HepG2 (cell line): ENCODE results near the gene RIPOR1. TPM values are rescaled to one million over a fixed set of nuclear protein-coding genes. Genes with fewer than 3 reads are reported as not detected.

Experiments used
- CBX5 ChIP-seq: sonication (generic); formaldehyde crosslinking; IDR thresholded peaks from 2 replicates; pipeline ENCODE4 v1.4.0; 2020; ENCODE audit warnings: missing genetic modification reagents, borderline replicate concordance
- CC2D1A ChIP-seq: sonication (generic); formaldehyde crosslinking; IDR thresholded peaks from 2 replicates; pipeline ENCODE4 v1.8.1; 2023; ENCODE audit warnings: mild to moderate bottlenecking, missing genetic modification reagents
- DZIP1 ChIP-seq: sonication (generic); formaldehyde crosslinking; IDR thresholded peaks from 2 replicates; pipeline ENCODE4 v1.5.0; 2020; ENCODE audit warnings: mild to moderate bottlenecking, missing genetic modification reagents
- FOXJ3 ChIP-seq: sonication (generic); formaldehyde crosslinking; IDR thresholded peaks from 2 replicates; pipeline ENCODE4 v1.4.0; 2020; ENCODE audit warnings: missing genetic modification reagents, mild to moderate bottlenecking, borderline replicate concordance
- FOXK1 ChIP-seq: sonication (generic); formaldehyde crosslinking; IDR thresholded peaks from 2 replicates; pipeline ENCODE4 v1.4.0; 2020; ENCODE audit warnings: low read depth, missing genetic modification reagents, borderline replicate concordance
- HNRNPL ChIP-seq: fragments of 200-400 bp; formaldehyde crosslinking; IDR thresholded peaks from 2 replicates; pipeline ENCODE4 v1.6.1; 2017; ENCODE audit warnings: mild to moderate bottlenecking, low read depth, low read length
- KLF13 ChIP-seq: sonication (generic); formaldehyde crosslinking; IDR thresholded peaks from 2 replicates; pipeline ENCODE4 v1.4.0; 2020; ENCODE audit warnings: mild to moderate bottlenecking, missing genetic modification reagents
- MBNL3 ChIP-seq: fragments of 250-450 bp; sonication (Bioruptor Pico); conservative IDR thresholded peaks from 2 replicates; pipeline ENCODE4 v1.8.0; 2022; ENCODE audit warnings: mild to moderate bottlenecking, inconsistent platforms
- NR2F2 ChIP-seq: IDR thresholded peaks from 2 replicates; pipeline ENCODE4 v1.6.1; 2012; ENCODE audit warnings: low read depth, inconsistent platforms, borderline replicate concordance
- SIN3A ChIP-seq: IDR thresholded peaks from 2 replicates; pipeline ENCODE4 v1.6.1; 2011; ENCODE audit warnings: low read depth, mild to moderate bottlenecking, control low read depth, low read length, borderline replicate concordance
- SNRNP70 ChIP-seq: fragments of 200-400 bp; formaldehyde crosslinking; IDR thresholded peaks from 2 replicates; pipeline ENCODE4 v1.6.1; 2017; ENCODE audit warnings: mild to moderate bottlenecking, low read depth, low read length, moderate library complexity
- ZBTB3 ChIP-seq: sonication (generic); formaldehyde crosslinking; IDR thresholded peaks from 2 replicates; pipeline ENCODE4 v1.4.0; 2020; ENCODE audit warnings: low read depth, mild to moderate bottlenecking, moderate library complexity, missing genetic modification reagents, borderline replicate concordance
- ZNF230 ChIP-seq: sonication (generic); formaldehyde crosslinking; IDR thresholded peaks from 2 replicates; pipeline ENCODE4 v1.4.0; 2020; ENCODE audit warnings: mild to moderate bottlenecking, missing genetic modification reagents
- ZNF362 ChIP-seq: sonication (generic); formaldehyde crosslinking; IDR thresholded peaks from 2 replicates; pipeline ENCODE4 v1.4.0; 2020; ENCODE audit warnings: missing genetic modification reagents, mild to moderate bottlenecking, borderline replicate concordance
- ZNF407 ChIP-seq: sonication (generic); formaldehyde crosslinking; IDR thresholded peaks from one replicate; pipeline ENCODE4 v1.5.1; 2020; ENCODE audit warnings: mild to moderate bottlenecking, missing genetic modification reagents; ENCODE audit errors: not compliant biosample characterization
- ZNF468 ChIP-seq: sonication (generic); formaldehyde crosslinking; IDR thresholded peaks from 2 replicates; pipeline ENCODE4 v1.8.0; 2022; ENCODE audit warnings: mild to moderate bottlenecking, moderate library complexity, missing genetic modification reagents
- ZSCAN22 ChIP-seq: sonication (generic); formaldehyde crosslinking; IDR thresholded peaks from 2 replicates; pipeline ENCODE4 v1.4.0; 2020; ENCODE audit warnings: mild to moderate bottlenecking, missing genetic modification reagents
- polyA plus RNA-seq, 8 experiments: library from polyadenylated mRNA; depleted of rRNA in 3 of 8; stranded (reverse) in 7 of 8; unstranded in 1 of 8; fragments of >200 nt; fragmentation: Illumina TruSeq in 4 of 8; extraction: Trizol in 4 of 8; gene quantifications; 2 replicates each; pipeline versions ENCODE4 v1.2.1 to v1.2.3, GENCODE V29; 2011 to 2016; ENCODE audit warnings: low read depth in 4 of 8, missing spikeins in 1 of 8, mixed read lengths in 1 of 8; ENCODE audit not compliant: insufficient read depth in 1 of 8
- total RNA-seq, 5 experiments: library from RNA; depleted of rRNA; stranded (reverse); fragments of >200 nt; fragmentation: Illumina TruSeq; extraction: Trizol; gene quantifications; 2 replicates each; pipeline ENCODE4 v1.2.3, GENCODE V29; 2016; ENCODE audit warnings: low read depth in 1 of 5

RIPOR1 gene
- total and polyA plus RNA-seq, 2 of the 13 experiments (the other 11 are each of a cell fraction or from before 2014, with no cell fraction given): 4.6 to 8.1 TPM

- TF ChIP-seq NR2F2: no peak
- TF ChIP-seq CC2D1A: no peak
- no peak for TF ChIP-seq KLF13 (CRISPR knock-in tag)
- no peak; the same call in 1 of the 2 replicates for TF ChIP-seq ZSCAN22 (CRISPR knock-in tag)
- 0 out of 2 replicates have a peak, but pooled peaks have one; percentile 67 for TF ChIP-seq HNRNPL
- peak; percentile 20; the same call in 1 of the 2 replicates for TF ChIP-seq FOXK1 (CRISPR knock-in tag)
- TF ChIP-seq ZBTB3 (CRISPR knock-in tag): no peak
- TF ChIP-seq CBX5: peak; percentile 68; the same call in 1 of the 2 replicates
- no peak; the same call in 1 of the 2 replicates for TF ChIP-seq ZNF362
- no peak; the same call in 1 of the 2 replicates for TF ChIP-seq ZNF230 (CRISPR knock-in tag)
- TF ChIP-seq DZIP1: no peak
- TF ChIP-seq SNRNP70: no peak
- TF ChIP-seq ZNF468 (CRISPR knock-in tag): no peak
- TF ChIP-seq SIN3A: no peak
- TF ChIP-seq FOXJ3 (CRISPR knock-in tag): no peak; the same call in 1 of the 2 replicates
- TF ChIP-seq MBNL3 (CRISPR knock-in tag): no peak
- TF ChIP-seq ZNF407 (CRISPR knock-in tag): no peak
Measured at GRCh38 chr16:67521095-67521804, 7.4 kb upstream of the RIPOR1 start (continued).
